Liver (tissue), 3 donors: ENCODE results near the gene VSIG4.

Experiments
- CTCF ChIP-seq: fragments of 150-350 bp; IDR thresholded peaks from 2 replicates; pipeline ENCODE4 v1.5.1; 2017; ENCODE audit warnings: improper control_type of control experiment, low read depth, low read length; ENCODE audit not compliant: missing input control
- GABPA ChIP-seq, 2 donors: IDR thresholded peaks in 1 of 2; conservative IDR thresholded peaks in 1 of 2; 2 replicates each; pipeline ENCODE4 v1.6.1; 2016; ENCODE audit warnings: antibody characterized with exemption in 2 of 2, mild to moderate bottlenecking in 1 of 2, moderate library complexity in 1 of 2
- MAX ChIP-seq: IDR thresholded peaks from 2 replicates; pipeline ENCODE4 v1.6.1; 2016; ENCODE audit warnings: antibody characterized with exemption
- TAF1 ChIP-seq: conservative IDR thresholded peaks from 2 replicates; pipeline ENCODE4 v1.6.1; 2016; ENCODE audit warnings: antibody characterized with exemption, mild to moderate bottlenecking
- donor health status: healthy.
- donor health status: healthy.

GRCh38 chrX:66022632-66023384 lies 17.1 kb downstream of the VSIG4 start:
- no peak for TF ChIP-seq CTCF
- no peak for TF ChIP-seq TAF1
- no peak for TF ChIP-seq MAX
- TF ChIP-seq GABPA (IDR thresholded peaks at IDR 0.05 in 1 of 2, conservative IDR thresholded peaks at IDR 0.05 in 1 of 2): no peak
